OCI-LY7 (cell line): ENCODE results near the gene GATM. TPM values are rescaled to one million over a fixed set of nuclear protein-coding genes. Genes with fewer than 3 reads are reported as not detected.

ENCODE experiments used
- BruUV-seq: library from RNA; stranded (reverse); fragments of 400-500 nt; replicated peaks from 2 replicates; lab custom pipeline; 2021; lab: Mats Ljungman, UMichigan
- CTCF ChIA-PET: fragments of 300-600 bp; sonication (Branson Sonifier 250); formaldehyde crosslinking; loops from one replicate; lab custom pipeline; 2022; ENCODE audit warnings: antibody characterized with exemption; ENCODE audit not compliant: unreplicated experiment; lab: Charles Lee
- POLR2A ChIA-PET: fragments of 300-600 bp; sonication (Branson Sonifier 250); formaldehyde crosslinking; loops from one replicate; lab custom pipeline; 2022; ENCODE audit warnings: antibody characterized with exemption; lab: Charles Lee
- DNase-seq: peaks from one replicate; pipeline ENCODE4 v3.0.0-alpha.2; 2015; ENCODE audit warnings: low spot score
- H2AFZ ChIP-seq: fragments of 200-600 bp; sonication (generic), shearing (Covaris generic); 2 replicates; pipeline ENCODE4 v1.6.1; 2014; ENCODE audit warnings: mild to moderate bottlenecking, antibody characterized with exemption, low read length, moderate library complexity
- H3K27ac ChIP-seq: fragments of 200-600 bp; sonication (generic); 2 replicates; pipeline ENCODE4 v1.5.1; 2014; ENCODE audit warnings: mixed run types, low read depth, mild to moderate bottlenecking, moderate library complexity, low read length, inconsistent platforms; ENCODE audit not compliant: poor library complexity, severe bottlenecking
- H3K36me3 ChIP-seq: fragments of 200-600 bp; sonication (generic); 2 replicates; pipeline ENCODE4 v1.6.1; 2014; ENCODE audit warnings: mild to moderate bottlenecking, antibody characterized with exemption, low read length, moderate library complexity, mixed read lengths; ENCODE audit not compliant: insufficient read depth
- H3K4me1 ChIP-seq: fragments of 200-600 bp; sonication (generic); 2 replicates; pipeline ENCODE4 v1.5.1; 2014; ENCODE audit warnings: mild to moderate bottlenecking, low read length; ENCODE audit not compliant: insufficient read depth, poor library complexity, severe bottlenecking
- H3K4me2 ChIP-seq: fragments of 200-600 bp; sonication (generic); 2 replicates; pipeline ENCODE4 v1.6.1; 2014; ENCODE audit warnings: mild to moderate bottlenecking, low read length
- H3K4me3 ChIP-seq: fragments of 200-600 bp; sonication (generic); 2 replicates; pipeline ENCODE4 v1.5.1; 2014; ENCODE audit warnings: mild to moderate bottlenecking, low read depth, low read length; ENCODE audit not compliant: poor library complexity, severe bottlenecking
- H3K79me2 ChIP-seq: fragments of 200-600 bp; sonication (generic); 2 replicates; pipeline ENCODE4 v1.6.1; 2016; ENCODE audit warnings: low read depth, mild to moderate bottlenecking, low read length, moderate library complexity, mixed read lengths; ENCODE audit not compliant: insufficient read depth
- H3K9me2 ChIP-seq: fragments of 200-600 bp; sonication (generic); 2 replicates; pipeline ENCODE4 v1.6.1; 2016; ENCODE audit warnings: mild to moderate bottlenecking, low read length, mixed read lengths; ENCODE audit not compliant: insufficient read depth
- H3K9me3 ChIP-seq: fragments of 200-600 bp; sonication (generic); 2 replicates; pipeline ENCODE4 v1.6.1; 2014; ENCODE audit warnings: mild to moderate bottlenecking, mixed run types, low read length, mixed read lengths
- H4K20me1 ChIP-seq: fragments of 200-600 bp; sonication (generic); 2 replicates; pipeline ENCODE4 v1.6.1; 2014; ENCODE audit warnings: mild to moderate bottlenecking, antibody characterized with exemption, low read length, moderate library complexity, mixed read lengths; ENCODE audit not compliant: insufficient read depth
- EZH2phosphoT487 ChIP-seq: fragments of 200-600 bp; sonication (generic); IDR thresholded peaks from 2 replicates; pipeline ENCODE4 v1.6.1; 2018; ENCODE audit warnings: low read depth, borderline replicate concordance, mild to moderate bottlenecking, mixed run types, antibody characterized with exemption, low read length, moderate library complexity, mixed read lengths
- intact Hi-C: fragments of 100-400 bp; cut with micrococcal nuclease; formaldehyde crosslinking; loops from one replicate; pipeline ENCODE4 v1.10.0; 2022; ENCODE audit not compliant: unreplicated experiment
- total RNA-seq, 2 experiments: library from RNA; depleted of rRNA in 1 of 2; stranded (reverse); fragments of >200 nt in 1 of 2; shearing (Covaris generic) in 1 of 2; gene quantifications; 2 replicates each; pipeline ENCODE4 v1.2.3, GENCODE V29; 2014 to 2022
- TF ChIP-seq, protein P1 (sequence below): fragments of 200-600 bp; sonication (generic); conservative IDR thresholded peaks from 2 replicates; pipeline ENCODE4 v1.5.1; 2014; ENCODE audit warnings: mild to moderate bottlenecking, antibody characterized with exemption, low read length, moderate library complexity, mixed read lengths

GATM gene
- total RNA-seq, 2 experiments from 2014 or later: 1.3 to 2.7 TPM

DNA sequence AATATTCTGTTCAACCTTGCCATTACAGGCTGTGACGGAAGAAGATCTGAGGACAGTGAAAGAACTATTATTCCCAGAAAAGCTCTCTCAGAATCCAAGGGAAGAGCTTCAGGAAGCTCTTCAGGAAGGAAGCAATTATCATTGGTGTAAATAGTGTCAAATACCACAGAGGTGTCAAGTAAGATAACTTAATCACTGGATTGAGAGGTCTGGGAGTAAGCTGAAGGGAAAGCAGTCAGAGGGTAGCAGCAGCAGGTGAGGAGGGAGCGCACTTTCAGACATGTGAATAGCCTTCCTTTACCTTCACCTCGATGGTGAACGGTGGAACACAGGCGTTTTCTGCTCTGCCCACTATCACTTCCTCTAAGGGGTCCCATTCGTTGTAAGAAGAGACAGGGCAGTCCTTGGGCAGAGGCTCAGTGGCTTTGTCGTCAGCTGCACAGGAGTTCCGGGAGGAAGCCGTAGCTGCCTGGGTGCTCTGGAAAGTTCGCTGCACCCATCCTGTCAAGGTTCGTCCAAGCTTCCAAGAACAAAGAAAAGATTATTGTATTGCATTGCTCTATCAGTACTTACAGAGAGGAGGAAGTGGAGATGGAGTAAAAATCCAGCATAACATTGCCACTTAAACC, 1.9 kb downstream of the GATM start:
- POLR2A ChIA-PET: interaction anchor here (0.5 to 1.3 kb wide), 2 partner anchors 15 to 55 kb away, joined by 3 read pairs; no protein-coding TSS in a partner anchor
- H3K27ac ChIP-seq: no peak overlapping the region
- no peaks in the 10 kb centered on the region for H3K36me3 ChIP-seq
- no peak for DNase-seq
- peaks cover 5% of the 10 kb centered on the region for H3K4me1 ChIP-seq
- no peak overlapping the region for H3K4me2 ChIP-seq
- intact Hi-C loops: no loop called here
- H3K4me3 ChIP-seq: no peak overlapping the region
- CTCF ChIA-PET: no interaction called here
- no peaks in the 10 kb centered on the region for H3K79me2 ChIP-seq
- no peaks in the 10 kb centered on the region for H3K9me2 ChIP-seq
- TF ChIP-seq EZH2phosphoT487: no peak
- TF ChIP-seq, protein P1, sequence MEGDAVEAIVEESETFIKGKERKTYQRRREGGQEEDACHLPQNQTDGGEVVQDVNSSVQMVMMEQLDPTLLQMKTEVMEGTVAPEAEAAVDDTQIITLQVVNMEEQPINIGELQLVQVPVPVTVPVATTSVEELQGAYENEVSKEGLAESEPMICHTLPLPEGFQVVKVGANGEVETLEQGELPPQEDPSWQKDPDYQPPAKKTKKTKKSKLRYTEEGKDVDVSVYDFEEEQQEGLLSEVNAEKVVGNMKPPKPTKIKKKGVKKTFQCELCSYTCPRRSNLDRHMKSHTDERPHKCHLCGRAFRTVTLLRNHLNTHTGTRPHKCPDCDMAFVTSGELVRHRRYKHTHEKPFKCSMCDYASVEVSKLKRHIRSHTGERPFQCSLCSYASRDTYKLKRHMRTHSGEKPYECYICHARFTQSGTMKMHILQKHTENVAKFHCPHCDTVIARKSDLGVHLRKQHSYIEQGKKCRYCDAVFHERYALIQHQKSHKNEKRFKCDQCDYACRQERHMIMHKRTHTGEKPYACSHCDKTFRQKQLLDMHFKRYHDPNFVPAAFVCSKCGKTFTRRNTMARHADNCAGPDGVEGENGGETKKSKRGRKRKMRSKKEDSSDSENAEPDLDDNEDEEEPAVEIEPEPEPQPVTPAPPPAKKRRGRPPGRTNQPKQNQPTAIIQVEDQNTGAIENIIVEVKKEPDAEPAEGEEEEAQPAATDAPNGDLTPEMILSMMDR: no peak
- H3K9me3 ChIP-seq: no peaks in the 10 kb centered on the region
- H2AFZ ChIP-seq: no peak overlapping the region
- H4K20me1 ChIP-seq: no peaks in the 10 kb centered on the region
- no TSS peak for BruUV-seq

GRCh38 chr15:45375836-45376235, 2.5 kb downstream of the GATM start:
- Histone ChIP-seq H3K4me1 (peaks cover 5% of the 10 kb centered on the region), H3K4me2 (no peak overlapping the region), H3K9me2 (no peaks in the 10 kb centered on the region), H3K4me3 (no peak overlapping the region), H3K36me3 (no peaks in the 10 kb centered on the region), H4K20me1 (no peaks in the 10 kb centered on the region), H3K9me3 (no peaks in the 10 kb centered on the region), H3K79me2 (no peaks in the 10 kb centered on the region), H3K27ac (no peak overlapping the region), H2AFZ (no peak overlapping the region)
- no peak for DNase-seq
- no peak for TF ChIP-seq EZH2phosphoT487
- TF ChIP-seq, protein P1: no peak
- intact Hi-C loops: no loop called here
- BruUV-seq: no TSS peak
- CTCF ChIA-PET: no interaction called here
- POLR2A ChIA-PET: interaction anchor here (1.3 kb wide), 1 partner anchor 16 kb away, joined by 3 read pairs; no protein-coding TSS in a partner anchor

DNA sequence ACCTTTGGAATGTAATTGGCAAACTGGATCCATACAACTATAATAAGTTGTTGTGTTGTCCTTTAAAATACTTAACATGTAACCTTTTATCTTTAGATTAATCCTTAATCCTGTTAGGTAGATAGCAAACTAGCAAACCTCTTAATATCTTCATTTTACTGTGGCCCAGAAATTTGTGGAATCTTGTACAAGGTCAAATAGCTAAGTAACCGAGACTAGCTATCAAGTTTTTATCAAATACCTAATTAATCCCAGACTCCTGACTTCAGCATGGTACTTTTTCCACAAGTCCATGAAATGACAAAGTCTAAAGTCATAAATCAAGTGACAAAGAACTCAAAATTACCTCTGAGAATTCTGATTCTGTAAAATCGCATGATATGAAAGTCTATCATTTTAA, 4.4 kb downstream of the GATM start:
- ChIA-PET CTCF (no interaction called here), POLR2A (no interaction called here)
- H3K4me2 ChIP-seq: no peak overlapping the region
- intact Hi-C loops: no loop called here
- H3K79me2 ChIP-seq: no peaks in the 10 kb centered on the region
- DNase-seq: no peak
- no peaks in the 10 kb centered on the region for H3K36me3 ChIP-seq
- H2AFZ ChIP-seq: no peak overlapping the region
- H3K9me3 ChIP-seq: no peaks in the 10 kb centered on the region
- no peak overlapping the region for H3K27ac ChIP-seq
- H4K20me1 ChIP-seq: no peaks in the 10 kb centered on the region
- BruUV-seq: no TSS peak
- TF ChIP-seq EZH2phosphoT487: no peak
- TF ChIP-seq, protein P1: no peak
- peaks cover 5% of the 10 kb centered on the region for H3K4me1 ChIP-seq
- no peaks in the 10 kb centered on the region for H3K9me2 ChIP-seq
- H3K4me3 ChIP-seq: no peak overlapping the region
